Hypothalamus (tissue), 51 donors: ENCODE results near the gene CELSR1.

Experiments
- DNase-seq, 51 donors: peaks; one replicate each; lab custom pipeline; 2025; lab: John Stamatoyannopoulos, UW

Gene CELSR1

DNA sequence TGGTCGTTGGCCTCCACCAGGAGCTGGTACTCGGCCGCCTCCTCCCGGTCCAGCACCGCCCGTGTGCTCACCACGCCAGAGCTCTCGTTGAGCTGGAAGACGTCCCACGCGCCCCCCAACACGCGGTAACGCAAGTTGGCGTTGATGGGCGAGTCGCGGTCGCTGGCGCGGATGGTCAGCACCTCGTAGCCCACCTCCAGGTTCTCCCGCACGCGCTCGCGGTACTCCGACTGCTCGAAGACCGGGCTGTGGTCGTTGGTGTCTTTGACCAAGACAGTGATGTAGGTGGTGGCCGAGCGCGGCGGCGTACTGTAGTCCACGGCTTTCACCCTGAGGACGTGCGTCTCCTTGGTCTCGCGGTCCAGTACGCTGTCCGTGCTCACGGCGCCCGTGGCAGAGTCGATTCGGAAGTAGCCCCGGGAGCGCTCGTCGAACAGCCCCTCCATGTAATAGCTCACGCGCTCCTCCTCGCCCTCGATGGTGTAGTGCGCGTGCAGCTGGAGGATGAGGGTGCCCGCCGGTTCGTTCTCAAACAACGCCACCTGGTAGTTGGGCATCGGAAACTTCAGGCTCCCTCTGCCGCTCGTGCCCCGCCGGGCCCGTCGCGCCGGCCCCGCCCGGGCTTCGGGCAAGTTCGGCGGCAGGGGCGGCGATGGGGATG is 1.4 kb downstream of the CELSR1 start:
- DNase-seq = no peak

DNA sequence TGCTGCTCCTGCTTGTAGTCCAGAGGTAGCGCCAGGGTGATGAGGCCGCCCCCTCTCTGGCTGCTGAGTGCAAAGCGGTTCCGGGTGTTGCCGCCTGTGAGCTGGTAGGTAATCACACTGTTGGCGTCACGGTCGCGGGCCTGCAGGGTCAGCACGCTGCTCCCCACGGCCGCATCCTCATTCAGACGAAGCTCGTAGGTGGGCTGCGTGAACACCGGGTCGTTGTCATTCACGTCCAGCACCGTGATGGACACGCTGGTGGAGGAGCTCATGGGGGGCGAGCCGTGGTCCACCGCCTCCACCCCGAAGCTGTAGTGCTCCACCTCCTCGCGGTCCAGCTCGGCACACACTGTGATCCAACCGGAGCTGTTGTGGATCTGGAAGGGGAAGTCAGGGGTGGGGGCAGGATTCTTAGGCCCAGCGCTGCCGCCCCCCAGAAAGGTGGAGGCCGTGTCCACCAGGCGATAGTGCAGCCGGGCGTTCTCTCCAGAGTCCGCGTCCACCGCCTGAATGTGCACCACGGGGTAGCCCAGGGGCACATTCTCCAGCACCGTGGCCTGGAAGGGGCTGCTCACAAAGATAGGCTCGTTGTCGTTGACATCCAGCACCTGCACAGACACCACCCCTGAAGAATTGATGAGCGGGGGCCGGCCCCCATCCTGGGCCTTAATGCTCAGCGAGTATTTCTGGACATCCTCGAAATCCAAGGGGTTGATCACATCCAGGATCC is 2.4 kb downstream of the CELSR1 start:
- DNase-seq = no peak

DNA sequence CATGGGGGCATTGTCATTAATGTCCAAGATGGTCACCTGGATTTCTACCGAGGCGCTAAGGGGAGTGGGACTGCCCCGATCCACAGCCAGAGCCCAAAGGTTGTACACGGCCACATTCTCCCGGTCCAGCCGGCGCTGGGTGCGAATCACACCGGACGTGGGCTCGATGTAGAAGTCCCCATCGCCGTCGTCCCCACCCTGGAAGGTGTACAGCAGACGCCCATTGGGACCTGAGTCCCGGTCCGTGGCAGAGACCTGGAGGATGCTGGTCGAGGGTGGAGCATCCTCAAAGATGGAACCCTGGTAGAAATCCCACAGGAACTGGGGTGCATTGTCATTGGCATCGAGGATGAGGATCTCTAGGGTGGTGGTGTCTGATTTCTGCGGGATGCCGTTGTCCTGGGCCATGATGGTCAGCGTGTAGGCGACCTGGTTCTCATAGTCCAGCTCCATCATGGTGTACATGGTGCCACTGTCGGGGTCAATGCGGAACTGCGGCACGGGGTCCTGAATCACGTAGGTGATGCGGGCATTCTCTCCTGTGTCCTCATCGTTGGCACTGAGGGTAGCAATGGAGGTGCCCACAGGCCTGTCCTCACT is 3.1 kb downstream of the CELSR1 start:
- no peak for DNase-seq

DNA sequence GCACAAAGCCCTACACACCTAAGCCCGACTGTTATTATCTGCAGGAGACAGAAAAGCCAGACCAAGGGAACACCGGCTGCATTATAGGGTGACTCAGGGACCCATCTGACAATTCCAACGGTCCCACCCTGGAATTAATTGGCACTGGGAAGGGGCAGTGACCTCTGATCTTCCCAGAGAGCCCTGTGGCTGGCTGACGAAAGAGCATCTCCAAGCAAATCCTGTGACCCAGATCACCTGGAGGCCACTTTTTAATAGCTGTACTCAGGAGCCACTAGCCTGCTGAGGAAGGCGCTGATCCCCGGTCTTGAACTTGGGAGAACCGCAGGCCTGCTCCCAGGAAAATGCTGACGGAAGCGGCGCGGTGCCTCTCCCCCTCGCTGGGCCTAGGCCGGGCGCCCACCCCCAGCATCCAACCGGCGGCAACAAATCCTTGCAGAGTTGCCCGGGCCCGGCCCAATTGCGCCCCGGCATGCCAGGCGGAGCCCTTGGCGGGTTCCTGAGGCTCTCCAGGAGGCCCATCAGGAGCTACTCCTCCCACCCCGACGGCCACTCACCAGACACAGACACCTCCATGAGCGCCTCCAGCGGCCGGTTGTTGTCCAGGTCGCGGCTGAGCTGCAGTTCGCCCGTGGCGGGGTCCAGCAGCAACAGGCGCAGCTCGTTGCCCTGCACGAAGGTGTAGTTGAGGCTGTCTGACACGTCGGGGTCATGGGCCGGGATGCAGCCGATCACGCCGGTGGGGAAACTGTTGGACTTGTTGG is 4.2 kb downstream of the CELSR1 start:
- no peak for DNase-seq

DNA sequence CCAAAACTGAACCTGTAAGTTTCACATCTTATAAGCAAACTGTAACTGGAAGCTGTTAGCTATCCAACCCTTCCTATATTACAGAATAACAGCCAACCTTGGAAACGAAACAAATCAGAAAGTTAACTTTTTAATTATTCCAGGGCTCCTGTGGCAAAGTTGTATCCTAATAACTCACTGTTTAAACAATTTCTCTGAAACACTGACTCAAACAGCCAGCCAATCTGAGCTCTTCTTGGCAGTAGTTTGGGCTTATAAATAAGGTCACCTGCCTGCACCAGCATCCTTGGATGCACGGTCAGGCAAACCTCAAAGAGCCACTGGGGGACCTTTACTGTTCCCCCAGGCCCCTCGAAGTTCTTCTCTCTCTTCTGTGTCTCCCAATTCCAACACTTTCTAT is 5.0 kb downstream of the CELSR1 start:
- no peak for DNase-seq

DNA sequence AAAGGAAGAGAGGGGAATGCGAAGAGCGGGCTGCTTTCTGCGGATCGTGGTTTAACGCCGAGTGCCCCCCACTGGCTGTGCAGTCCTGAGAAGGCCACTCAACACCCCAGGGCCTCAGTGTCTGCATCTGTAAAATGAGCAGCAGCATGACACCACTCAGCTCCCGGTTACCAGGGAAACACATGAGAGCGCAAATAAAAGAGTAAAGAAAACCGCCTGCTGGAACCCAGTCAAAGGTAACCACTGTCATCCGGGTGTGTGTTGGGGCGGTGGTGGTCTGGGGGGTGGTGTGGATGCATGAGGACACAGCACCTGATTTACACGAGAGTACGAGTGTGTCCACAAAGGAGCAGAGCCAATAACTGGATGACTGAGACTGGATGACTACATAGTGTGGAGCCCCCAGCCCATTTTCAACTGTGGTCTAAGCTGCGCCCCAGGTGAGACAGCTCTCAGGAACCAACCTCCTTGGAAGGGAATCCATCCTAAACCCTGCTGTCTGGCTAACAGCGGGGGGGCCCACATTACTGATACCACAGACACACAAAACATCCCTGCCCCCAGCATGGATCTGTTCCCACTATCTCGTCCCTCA is 5.7 kb downstream of the CELSR1 start:
- DNase-seq = no peak

DNA sequence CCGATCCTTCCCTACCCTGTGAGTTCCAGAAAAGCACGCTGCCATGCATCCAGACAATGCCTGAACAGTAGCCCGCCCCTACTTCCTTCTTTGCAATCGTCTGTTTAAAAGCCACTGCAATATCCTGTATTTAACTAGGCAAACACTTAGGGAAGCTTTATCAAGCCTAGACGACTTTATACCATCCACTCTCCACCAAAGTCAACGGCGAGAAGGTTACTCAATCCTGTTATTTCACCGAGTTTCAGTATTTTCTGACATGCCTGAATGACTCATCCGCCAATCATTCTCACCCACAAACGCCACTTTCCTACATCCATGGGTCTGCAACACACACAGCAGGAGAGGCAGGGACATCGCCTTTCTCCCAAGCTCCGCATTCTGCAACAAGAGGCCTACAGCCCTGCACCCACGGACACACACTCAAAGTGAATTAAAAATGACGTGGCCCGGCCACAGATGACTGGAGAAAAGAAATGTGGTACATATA is 9.3 kb downstream of the CELSR1 start:
- DNase-seq = no peak

DNA sequence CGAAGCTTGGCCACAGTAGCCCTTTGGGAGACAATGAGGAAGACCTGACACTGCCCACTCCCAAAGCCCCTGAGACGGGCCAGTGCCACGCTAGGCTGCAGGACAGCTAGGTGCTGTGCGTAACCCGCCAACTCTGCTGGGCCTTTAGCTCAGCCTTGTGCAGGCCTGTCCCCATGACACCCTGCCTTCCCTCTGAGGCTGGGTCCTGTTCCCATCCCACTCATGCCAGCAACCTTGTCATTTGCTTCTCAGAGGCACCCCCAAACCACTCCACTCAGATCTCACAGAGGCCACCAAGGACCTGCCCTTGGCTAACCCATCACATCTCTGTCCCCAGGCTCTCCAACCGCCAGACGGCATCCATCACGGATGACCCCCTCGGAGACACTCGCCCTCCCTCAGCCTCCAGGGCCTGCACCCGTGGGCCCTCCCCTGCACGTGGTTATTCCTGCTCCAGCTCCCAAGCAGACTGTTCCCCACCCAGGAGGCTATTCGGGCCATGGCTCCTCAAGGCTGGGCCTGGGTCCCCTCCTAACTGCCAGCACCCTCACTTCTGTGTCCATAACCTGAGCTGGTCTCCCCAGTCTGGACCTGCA is 11.1 kb downstream of the CELSR1 start:
- DNase-seq = no peak

DNA sequence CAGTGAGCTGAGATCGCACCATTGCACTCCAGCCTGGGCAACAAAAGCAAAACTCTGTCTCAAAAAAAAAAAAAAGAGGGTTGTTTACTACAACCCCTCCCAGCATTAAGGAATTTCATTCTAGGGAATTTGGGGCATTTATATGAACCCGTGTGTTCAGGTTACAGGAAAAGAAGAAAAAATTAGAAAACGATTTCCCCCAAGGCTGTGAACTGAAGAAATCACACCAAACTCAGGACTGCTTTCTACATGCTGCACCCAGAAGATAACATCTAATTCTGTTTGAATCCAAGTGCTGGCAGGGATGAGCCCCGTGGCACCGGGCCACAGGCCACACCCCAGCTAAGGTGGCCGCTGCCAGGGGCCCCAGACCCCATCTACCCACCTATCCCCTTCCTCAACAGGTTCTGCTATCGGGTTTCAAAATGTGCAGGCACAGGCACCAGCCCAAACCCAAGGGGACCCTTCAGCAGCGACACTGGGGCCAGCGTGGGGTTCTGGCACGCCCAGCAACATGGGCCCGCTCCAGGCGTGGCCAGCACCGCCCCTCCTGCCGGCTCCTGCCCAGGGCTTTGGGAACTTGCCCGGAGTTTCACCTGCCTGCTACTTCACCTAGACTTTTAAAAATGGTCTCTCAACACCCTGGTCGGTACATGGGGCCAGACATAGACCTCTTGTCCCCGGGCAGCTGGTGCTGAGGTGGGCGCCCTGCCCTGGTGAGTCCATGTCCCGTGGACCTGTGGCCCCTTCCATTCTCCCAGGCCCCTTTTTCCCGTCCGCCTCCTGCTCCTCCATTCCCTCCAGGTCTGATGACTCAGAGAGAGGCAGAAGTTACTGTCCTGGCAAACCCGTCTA is 11.8 kb downstream of the CELSR1 start:
- DNase-seq = no peak

DNA sequence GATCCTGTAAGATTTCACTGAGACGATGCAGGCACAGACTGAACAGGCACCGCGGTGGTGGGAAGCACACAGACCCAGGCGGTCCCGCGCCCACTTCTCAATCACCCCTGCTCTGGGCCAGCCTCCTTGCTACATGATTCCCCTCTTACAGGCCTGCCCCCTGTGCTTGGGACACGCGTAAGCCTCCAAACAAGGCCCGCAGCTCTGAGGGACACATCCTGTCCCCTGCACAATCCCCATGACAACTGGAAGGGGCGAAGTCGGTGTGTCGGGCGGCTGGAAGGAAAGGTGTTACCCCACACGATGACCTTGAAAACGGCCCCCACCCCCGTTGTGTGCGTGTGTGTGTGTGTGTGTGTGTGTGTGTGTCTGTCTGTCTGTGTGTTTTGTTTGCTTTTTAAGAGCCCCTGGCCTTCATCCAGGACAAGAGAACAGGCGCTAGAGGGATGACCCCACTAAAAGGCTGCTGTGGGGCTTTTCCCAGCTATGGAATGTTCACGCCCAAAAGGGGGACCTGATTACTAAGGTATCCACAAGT is 13.1 kb downstream of the CELSR1 start:
- no peak for DNase-seq

DNA sequence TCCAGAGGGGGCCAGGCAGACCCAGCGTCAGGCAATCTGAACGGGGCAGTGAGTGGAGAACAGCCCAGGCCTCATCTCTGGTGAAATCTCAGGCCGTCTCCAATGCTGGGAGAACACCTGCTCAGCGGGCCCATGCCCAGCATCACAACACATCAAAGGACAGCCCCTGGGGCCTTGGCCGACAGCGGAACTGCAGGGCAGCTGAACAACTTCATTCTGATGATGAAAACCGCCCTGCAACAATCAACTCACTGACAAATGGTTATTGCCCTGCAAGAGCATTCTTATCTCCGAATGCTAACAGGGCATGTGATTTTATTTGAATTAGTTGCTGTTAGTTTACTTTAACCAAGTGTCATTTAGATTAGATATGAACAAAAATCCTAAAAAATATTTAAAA is 14.6 kb downstream of the CELSR1 start:
- DNase-seq = no peak

DNA sequence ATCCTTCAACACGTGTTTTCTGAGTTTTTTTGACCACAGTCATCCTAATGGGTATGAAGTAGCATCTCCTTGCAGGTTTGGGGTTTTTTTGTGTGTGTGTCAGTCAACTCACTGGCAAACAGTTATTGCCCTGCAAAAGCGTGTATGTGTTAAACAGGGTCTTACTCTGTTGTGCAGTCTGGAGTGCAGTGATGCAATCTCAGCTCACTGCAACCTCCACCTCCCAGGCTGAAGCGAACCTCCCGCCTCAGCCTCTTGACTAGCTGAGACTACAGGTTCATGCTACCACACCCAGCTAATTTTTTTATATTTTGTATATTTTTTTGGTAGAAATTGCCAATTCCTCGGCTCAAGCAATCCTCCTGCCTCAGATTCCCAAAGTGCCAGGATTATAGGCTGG is 15.4 kb downstream of the CELSR1 start:
- no peak for DNase-seq

DNA sequence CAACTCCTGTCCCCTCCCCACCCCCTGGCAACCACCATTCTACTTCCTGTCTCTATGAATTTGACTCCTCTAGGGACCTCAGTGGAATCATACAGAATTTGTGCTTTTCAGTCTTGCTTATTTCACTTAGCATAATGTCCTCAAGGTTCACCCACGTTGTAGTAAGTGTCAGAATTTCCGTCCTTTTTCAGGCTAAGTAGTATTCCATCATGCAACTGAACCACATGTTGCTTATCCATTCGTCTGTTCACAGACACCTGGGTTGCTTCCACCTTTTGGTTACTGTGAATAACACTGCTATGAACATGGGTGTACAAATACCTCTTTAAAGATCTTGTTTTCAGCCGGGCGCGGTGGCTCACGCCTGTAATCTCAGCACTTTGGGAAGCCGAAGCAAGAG is 16.5 kb downstream of the CELSR1 start:
- no peak for DNase-seq

DNA sequence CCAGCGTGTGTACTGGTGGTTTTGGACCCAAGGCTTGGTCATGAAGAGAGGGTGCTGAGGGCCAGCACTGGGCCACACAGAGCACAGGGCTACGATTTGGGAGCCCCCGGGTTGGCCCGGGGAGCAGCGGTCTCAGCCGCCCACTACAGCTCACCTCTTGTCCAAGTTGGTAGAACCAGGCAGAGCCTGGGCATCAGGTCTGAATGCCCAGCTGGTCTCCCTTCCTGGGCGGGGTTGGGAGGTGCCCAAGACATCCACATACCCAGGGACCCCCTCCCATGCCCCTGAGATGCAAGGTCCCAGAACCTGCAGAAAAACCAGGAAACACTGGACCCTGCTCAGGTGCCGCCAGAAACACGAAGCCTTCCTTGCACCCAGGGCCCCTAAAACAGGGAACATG is 18.0 kb downstream of the CELSR1 start:
- no peak for DNase-seq

DNA sequence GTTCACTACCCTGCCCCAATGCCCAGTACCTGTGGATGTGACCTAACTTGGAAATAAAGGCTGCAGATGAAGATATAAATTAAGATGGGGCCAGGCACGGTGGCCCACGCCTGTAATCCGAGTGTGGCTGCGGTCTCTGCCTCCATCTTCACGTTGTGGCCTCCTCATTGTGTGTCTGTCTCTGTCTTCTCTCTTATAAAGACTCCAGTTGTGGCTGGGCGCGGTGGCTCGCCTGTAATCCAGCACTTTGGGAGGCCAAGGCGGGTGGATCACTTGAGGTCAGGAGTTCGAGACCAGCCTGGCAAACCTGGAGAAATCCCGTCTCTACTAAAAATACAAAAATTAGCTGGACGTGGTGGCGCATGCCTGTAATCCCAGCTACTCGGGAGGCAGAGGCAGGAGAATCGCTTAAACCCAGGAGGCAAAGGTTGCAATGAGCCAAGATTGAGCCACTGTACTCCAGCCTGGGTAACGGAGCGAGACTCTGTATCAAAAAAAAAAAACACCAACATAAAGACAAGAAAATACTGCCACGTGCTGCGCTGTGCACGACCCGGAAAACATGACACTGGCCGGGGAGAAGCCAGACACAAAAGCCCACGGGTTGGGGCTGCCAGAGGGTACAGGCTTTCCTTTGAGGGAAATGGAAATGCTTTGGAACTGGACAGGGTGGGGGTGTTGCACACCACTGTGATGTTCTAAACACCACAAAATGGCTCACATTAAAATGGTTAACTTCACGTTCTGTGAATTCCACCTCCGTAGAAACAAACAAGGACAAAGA is 18.7 kb downstream of the CELSR1 start:
- no peak for DNase-seq

DNA sequence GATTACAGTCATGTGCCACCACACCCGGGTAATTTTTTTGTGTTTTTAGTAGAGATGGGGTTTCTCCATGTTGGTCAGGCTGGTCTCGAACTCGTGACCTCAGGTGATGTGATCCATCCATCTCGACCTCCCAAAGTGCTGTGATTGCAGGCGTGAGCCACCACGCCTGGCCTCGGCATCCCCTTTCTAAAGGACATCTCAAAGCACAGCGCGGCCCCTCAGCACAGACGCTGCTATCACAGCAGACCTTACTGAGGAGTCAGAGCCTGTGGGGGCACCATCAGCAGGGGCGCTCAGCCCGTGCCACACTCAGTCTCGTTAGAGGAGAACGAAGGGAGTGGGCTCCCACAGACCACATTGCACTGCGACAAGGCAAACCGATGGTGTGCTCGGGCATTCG is 19.4 kb downstream of the CELSR1 start:
- no peak for DNase-seq

DNA sequence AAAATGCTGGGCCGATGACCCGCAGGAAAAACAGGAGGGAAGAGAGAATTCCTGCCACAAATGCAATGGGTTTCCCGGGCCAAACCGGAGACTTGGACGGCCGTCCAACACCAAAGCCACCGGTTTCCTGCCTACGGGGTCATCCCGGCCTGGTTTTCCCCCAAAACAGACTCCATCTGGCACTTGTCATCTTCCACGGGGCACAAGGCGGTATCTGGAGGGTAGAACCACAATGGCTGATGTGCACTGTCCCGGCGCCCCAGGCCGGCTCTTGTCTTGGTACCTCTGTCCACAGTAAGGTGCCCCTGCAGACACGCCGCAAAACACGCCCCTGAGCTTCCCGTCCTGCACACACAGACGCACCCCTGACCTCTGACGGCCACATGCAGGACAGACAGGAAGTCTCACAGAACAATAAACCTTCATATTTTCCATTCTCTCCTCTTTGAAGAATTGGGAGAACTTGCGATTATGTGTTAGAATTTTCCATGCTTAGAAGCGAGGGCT is 20.1 kb downstream of the CELSR1 start:
- DNase-seq = no peak

DNA sequence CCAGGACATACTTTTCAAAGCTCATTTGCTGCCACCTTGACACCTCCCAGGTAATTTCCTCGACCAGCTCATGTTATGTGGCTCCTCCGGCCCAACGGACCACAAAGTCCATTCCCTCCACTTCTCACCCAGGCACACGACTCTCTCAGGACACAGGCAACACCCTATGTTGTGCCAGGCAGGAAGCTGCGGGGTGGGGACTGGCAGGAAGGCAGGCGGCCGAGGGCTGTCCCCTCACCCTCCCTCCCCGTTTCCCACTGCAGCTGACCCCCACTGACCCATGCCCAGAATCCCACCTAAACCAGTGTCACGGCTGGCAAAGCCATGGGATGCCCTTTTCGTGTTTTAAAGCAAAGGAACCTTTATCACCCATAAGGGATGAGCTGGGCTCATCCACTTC is 20.8 kb downstream of the CELSR1 start:
- DNase-seq = no peak
